Subcutaneous adipose tissue (tissue), 4 donors: ENCODE data around the gene TPP1. TPM values are rescaled to one million over a fixed set of nuclear protein-coding genes. Genes with fewer than 3 reads are reported as not detected.

ENCODE experiments used
- total RNA-seq, 4 donors: library from RNA; depleted of rRNA; stranded (reverse); fragments of >200 nt; gene quantifications; one replicate each; pipeline ENCODE4 v1.1.0, GENCODE V29; 2016
- TF ChIP-seq, protein P1 (sequence below): fragments of 450-650 bp; IDR thresholded peaks from one replicate; pipeline ENCODE4 v1.5.1; 2016; ENCODE audit warnings: low read depth, mild to moderate bottlenecking, control low read depth, antibody characterized with exemption, moderate library complexity

The TPP1 gene
- total RNA-seq, 4 donors from 2014 or later = 44.8 to 178 (median 93.7) TPM

DNA sequence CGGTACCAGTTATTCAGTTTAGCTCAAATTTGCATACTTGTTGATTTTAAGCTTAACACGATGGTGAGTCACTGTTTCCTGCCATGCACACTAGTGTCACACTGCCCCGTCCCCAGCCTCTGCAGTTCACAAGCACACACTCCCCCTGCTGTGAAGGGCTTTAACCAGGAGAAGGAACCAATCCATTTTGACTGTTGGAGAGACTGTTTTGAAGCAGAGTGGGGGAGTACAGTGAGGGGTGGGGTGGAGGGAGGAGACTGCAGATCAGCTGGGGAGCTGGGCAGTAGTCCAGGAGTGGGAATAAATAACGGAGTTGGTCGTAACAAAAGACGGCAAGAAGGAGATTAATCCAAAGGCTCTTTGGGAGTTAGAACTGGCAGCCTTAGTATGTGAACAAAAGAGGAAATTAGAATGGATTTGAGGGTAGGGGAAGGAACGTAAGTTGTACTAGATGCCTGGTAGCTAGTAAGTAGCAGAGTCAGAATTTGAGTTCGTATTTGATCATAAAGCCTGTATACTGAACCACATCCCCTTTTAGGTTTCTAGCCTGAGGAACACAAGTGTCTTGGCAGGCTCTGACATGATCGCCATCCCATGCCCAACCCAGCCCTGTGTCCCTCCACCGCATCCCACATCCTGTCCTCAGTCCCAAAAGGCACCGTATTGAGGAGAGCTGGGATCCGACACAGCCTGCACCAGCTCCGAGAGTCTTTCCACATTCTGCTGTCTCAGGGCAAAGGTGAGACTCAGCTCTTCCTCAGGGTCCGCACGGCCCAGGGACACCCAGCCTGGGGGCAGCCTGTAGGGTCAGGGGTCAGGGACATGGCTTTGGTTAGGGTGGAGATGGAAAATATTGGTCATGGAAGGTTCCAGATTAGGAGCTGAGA, 862 bp downstream of the TPP1 start:
- TF ChIP-seq, protein P1, sequence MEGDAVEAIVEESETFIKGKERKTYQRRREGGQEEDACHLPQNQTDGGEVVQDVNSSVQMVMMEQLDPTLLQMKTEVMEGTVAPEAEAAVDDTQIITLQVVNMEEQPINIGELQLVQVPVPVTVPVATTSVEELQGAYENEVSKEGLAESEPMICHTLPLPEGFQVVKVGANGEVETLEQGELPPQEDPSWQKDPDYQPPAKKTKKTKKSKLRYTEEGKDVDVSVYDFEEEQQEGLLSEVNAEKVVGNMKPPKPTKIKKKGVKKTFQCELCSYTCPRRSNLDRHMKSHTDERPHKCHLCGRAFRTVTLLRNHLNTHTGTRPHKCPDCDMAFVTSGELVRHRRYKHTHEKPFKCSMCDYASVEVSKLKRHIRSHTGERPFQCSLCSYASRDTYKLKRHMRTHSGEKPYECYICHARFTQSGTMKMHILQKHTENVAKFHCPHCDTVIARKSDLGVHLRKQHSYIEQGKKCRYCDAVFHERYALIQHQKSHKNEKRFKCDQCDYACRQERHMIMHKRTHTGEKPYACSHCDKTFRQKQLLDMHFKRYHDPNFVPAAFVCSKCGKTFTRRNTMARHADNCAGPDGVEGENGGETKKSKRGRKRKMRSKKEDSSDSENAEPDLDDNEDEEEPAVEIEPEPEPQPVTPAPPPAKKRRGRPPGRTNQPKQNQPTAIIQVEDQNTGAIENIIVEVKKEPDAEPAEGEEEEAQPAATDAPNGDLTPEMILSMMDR = no peak

DNA sequence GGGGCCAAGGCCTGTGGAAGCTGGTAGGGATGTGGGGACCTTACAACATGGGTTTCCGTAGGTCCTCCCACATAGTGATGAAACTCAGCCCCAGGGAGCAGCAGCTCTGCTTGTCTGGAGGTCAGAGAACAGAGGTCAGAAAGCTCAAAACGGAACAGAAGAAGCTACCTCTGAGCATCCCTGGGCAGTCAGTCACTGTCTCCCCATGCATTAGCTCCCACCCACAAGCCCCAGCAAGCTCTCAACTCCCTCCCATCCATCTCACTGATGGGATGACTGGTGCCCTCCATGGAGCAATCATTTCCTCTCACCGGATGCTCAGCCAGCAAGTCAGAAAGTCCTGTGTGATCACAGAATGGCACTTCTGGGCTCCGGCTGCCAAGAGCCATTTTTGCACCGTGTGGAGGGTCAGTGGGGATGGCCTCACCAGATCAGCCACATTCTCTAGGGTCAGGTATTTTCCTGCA, 1.9 kb downstream of the TPP1 start:
- TF ChIP-seq, protein P1 = no peak

DNA sequence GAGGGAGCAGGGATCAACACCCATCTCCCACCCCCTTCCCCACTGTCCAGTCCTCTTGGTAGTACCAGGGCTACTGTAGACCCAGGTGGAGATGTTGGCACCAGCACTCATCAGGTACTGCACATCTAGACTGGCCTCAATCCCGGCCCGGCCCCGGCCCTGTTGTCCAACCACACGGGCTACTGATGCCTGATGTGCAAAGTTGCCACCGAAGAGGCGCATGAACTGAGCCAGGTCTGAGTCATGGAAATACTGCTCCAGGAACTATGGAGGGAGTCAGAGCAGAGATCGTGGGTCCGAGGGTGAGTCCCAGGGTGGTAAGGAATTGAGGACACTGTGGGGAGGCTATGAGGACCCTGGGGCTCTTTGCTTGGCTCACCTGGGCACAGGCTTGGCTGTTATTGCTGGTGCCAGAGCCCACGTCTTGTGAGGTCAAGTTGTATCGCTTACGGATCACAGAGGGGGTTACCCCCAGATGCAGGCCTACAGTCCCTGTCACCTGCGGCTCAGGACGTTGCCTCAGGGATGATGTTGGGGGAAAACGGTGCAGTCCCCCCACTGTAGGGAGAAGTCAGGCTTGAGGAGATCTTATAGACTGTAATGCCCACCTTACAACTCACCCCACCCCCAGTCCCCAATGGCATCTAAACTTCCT, 2.5 kb downstream of the TPP1 start:
- TF ChIP-seq, protein P1 = no peak

DNA sequence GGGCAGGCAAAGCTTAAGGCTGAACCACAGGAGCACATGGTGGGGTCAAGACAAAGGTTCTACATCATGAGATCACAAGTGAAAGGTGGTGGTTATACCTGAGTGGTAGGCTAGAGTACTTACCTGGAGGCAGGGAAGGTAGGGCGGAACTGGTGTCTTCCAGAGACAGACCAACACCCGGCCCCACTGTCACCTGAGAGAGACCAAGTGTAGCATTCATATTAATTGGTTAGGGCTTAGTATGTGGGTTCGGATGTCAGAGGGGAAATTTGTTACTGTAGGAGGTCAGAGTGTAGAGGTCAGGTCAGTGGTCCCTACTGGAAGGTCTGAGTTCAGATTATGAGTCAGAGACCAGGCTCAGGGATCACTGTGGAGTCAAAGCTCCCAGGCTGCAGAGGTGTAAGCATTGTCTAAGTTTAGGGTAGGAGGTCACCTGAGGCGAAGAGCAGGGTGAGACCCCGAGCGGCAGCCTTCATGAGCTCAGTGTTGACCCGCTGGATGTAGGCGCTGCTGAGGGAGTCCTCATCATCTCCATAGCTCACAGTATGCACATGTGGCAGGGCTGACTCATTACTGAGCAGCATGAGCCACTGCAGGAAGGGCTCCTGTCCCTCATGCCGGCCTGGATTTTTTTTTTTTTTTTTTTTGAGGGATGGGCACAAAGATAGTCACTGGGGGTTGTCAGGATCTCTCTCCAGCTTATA, 3.2 kb downstream of the TPP1 start:
- TF ChIP-seq, protein P1 = no peak

DNA sequence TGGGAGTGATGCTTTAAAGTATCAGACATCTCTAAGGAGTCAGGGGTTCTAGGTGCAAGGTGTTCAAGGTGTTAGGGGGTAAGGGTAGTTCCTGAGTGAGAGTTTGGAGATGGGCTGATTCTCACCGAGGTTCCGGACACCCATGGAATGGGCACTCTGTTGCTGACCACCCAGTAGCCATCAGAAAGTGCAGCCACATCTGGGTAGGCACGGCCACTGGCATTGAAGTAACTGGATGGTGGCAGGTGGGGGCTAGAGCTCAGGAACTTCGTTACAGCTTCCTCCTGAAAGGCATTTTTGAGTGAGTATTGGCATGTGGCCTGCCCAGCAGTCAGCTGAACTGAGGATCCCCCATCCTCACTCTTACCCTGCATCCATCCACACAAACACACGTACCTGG, 4.2 kb downstream of the TPP1 start:
- TF ChIP-seq, protein P1 = no peak

DNA sequence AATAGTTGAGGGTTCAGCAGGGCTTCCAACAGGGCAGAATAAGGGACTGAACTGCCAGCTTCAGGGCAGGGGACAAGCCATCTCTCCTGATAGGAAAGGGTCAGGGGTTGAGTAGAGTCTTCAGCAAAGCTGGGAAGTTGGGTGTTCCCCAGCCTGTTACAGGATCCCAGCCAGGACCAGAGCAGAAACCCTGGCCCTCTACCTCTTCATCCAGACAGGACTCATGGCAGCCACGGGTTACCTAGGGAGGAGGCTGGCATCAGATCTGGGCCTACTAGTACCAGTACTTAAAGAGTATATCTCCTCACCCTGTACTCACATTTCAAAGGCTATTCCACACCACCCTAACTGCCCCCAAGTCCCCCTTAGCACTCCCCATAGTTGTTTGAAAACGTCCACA, 4.8 kb downstream of the TPP1 start:
- TF ChIP-seq, protein P1 = no peak

DNA sequence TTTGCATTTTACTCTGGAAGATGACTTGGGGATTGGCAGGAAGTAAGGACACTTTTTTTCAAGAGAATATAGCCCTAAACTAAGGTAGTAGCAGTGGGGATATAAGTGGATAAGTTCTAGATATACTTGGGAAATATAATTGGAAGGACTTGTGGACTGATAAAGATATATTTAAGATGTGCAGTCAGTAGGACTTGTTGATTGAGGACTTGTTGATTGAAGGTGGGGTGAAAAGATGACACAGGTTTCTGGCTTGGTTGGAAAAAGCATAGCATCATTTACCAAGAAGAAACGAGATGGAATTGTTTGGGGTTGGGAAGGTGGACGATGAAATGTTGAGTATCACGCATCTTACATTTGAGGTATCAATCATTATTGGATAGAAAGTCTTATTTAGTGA, 5.7 kb downstream of the TPP1 start:
- TF ChIP-seq, protein P1 = no peak
